ENCODE data around the gene STK26.
A peak's percentile ranks its signal among the peaks of the same experiment; 100 is the strongest.
"Not testable (repeated sequence)": the region's sequence is repeated elsewhere in the genome, so short reads cannot be mapped to it uniquely, and the experiment has no call there.

STK26 gene

DNA sequence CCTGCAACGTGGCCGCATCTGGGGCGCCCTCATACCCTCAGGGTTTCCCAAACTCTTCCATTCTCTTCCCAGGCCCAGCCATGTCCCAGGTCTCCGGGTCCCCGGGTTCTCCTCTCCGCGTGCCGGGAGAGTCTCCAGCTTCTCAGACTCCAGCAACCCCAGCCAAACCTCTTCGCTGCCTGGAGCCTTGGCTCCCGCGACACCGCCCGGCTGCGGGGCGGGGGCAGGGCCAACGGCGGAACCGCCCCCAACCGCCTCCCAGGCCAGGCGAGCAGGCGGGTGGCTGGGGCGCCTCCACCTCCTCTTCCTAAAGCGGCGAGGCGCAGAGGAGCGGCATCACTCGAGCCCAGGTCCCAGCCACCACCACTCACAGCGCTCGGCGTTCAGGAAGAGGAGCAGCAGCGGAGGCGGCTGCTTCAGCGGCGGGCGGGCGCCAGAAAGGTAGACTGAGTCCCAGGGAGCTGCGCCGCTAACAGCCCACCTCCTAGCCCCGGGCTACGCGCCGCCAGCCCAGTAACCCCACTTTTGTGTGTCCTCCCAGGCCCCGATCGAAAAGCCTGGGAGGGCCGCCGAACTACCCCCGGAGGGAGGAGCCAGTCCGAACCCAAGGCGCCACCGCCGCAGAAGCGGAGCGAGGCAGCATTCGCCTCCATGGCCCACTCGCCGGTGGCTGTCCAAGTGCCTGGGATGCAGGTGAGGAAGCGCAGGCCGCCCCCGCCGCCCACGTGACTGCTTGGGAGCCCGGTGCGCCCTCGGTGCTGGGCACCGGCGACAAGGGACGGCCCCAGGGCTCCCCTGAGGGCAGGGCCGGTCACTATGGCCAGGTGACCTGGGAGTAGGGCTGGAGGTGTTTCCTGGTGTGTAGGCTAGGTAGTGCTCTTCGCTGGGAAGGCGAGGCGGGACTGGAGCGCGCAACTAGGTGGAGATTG, at the start of gene STK26:
STK26 (plus strand) TSS at position 336 of the 929 bp plus-strand sequence; CDS start at position 652, 316 bp downstream.
- peak; percentile 7 for DNase-seq

DNA sequence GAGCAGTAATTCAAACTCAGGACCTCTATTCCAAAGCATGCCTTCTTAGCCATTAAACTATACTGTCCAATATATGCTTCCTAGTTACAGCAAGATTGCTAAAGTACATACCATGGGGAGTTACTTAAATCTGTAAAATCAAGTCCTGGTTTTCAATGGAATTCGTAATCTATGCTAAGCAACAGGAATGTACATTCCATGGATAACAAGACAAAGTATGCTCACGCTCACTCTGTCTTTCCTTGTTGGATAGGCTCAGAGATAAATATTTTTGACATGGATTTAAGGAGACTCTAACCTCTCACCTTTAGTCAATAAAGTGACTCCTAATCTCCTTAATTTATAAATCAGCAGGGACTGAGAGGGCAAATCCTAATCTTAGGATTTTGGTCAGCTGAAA, 47.3 kb upstream of the STK26 start:
- no peak for DNase-seq

DNA sequence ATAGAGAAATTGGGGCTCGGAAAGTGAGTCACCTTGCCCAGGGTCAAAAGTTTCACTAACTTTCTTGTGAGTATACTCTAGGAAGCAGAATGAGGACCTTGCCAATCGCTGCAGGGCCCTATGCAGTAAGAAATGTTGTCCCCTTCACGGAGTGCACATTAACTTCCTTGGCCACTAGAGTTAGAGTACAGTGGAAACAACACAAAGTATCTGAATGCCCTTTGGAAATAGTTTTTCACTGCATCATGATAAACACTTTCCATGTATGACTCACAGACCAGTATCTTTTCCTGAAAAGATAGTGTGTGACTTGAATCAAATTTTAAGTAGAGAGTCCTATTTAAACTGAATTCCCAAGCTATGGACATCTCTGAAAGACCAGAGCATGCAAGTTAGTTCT, 45.5 kb upstream of the STK26 start:
- no peak for DNase-seq

DNA sequence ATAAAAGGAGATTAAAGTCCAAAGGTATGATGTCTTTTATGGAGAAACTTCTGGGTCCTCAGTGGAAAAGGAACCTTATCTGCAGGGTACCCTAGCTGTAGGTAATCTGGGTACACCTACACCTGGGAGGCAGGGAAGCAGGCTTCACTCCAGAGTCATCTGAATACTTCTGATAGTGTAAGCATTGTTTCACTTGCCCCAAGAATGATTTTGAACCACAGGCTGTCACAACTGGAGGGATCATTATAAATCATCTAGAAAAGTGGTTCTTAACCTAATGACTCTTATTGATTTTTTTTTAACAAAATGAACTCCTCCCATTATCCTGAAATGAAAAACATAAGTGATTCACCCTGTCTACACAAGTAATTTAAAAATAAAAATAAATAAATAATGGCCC, 44.0 kb upstream of the STK26 start:
- DNase-seq, result no peak

DNA sequence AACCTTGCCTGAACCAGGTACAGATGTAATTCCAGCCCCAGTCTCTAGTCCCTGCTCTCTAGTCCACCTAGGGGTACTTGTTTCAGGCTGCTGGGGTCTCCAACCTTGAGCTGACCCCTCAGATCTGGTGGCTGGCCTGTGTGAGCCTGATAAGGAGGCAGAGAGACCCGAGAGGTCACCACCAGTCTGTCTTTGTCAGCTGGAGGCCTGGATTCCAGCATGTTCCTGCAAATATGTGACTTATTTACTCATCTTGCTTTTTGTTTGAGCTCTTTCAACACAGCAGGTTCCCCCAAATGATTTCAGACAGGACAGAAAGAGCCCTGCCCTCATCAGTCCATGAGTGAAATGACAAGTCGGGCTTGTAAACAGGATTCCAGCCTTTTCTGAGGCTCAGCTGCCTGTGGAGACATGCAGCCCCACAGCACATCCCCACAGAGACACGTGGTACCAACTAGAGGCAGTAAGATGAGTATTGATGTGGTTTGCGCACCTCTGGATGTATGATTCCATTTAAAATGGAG, 37.5 kb upstream of the STK26 start:
- no peak for DNase-seq

DNA sequence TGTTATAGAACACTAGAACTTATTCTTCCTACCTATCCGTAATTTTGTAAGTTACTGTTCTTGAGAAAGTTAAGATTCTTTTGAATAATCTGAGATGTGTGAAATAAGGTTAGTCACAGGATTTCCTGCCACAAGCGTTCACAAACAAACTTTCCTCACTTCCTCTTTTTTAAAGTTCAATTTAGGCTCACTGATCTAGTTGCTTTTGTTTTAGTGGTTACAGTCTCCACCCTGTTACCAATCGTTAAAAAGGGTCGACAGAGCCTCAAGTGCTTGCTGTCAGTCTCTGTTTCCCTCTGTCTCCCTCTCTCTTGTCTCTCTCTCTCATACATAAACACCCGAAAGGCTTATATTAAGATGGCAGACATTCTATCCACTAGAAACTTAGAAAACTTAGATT, 35.9 kb upstream of the STK26 start:
- DNase-seq, result no peak

DNA sequence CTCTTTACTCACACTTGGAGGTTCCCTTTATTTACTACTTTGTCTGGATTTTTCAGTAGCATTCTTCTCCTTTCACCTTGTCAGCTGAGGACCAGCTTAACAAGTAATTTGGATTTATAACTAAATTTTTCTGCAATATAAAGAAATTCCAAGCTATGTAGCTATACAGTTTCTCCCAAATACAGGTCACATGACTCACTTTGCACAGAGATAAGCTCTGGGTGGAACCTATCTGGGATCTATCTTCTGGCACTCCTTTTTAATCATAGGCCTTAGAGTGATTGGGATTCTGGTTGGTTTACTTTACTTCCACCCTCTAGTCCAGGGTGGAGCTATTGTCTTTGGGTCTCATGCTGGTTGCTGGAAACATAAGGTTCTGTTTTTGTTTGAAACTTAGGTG, 34.9 kb upstream of the STK26 start:
- DNase-seq, result no peak

DNA sequence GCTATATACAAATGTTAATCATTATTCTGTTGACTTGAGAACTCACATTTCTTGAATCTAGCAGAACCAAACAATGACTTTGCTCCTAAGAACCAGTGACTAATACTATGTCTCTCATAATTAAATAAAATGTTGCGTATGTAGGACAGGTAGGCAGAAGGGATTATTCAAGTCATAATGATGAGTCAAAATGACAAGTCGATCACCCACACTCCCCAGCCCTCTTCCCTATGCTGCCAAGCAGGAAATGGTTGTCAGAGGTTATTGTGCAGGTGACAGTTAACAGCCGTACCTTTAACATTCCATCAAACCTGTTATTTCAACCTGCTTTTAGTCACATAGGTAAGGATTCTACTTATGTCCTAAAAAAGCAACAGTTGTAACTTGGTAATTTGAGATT, 22.0 kb upstream of the STK26 start:
- no peak for DNase-seq

DNA sequence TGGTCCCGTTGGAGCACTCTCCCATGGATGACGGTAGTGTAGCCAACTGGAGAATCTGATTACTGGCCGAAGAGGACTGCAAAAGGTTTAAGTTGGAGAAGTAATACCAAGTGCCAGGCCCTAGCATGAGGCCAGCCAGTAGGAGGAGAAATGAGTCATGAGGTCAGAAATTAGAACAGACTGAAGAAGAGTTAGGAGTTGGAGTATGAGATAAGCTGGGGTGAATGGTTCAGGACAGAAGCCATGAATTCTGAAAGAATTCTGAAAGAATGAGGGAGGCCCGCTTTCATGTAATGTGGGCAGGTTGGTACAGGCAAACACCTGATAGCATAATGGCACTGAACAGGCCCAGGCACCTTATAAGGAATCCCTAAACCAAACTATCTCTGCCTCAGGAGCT, 18.4 kb upstream of the STK26 start:
- no peak for DNase-seq

DNA sequence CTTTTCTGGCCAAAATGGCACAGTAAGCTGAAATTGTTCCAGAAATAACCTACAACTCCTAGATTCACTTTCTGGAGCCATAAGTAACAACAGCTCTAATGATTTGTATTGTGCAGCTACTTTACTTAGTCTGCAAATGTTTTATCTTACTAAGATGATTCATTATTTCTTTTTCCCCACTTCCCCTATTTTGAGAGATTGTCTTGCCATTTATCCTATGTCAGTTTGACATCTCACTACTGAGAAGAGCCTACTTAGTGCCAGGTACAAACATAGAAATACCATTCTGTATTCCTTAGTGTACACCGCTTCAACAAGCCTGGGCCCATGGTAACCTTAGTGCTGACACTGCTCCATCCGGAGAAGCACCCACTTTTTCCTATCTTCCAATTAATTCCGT, 13.8 kb upstream of the STK26 start:
- no peak for DNase-seq

DNA sequence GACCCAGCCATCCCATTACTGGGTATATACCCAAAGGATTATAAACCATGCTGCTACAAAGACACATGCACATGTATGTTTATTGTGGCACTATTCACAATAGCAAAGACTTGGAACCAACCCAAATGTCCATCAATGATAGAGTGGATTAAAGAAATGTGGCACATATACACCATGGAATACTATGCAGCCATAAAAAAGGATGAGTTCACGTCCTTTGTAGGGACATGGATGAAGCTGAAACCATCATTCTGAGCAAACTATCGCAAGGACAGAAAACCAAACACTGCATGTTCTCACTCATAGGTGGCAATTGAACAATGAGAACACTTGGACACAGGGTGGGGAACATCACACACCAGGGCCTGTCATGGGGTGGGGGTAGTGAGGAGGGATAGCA, 12.9 kb upstream of the STK26 start:
- DNase-seq, result not testable (repeated sequence)

DNA sequence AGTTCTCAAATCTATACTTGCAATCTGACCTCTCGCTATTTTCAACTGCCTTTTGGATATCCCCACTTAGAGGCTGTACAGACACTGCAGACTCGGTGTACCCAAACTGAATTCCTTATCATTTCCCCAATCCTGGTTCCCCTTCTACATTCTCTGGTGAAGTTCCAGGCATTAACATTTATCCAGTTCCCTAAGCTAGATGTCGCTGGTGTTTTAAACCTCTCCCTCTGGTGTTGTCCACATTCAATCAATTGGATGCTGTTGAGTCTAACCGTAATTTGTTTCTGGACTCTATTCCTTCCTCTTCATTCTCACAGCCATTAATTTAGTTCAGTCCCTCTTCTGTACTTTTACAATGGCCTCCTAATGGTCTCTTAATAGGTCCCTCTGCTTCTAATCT, 7.2 kb upstream of the STK26 start:
- DNase-seq, result no peak

DNA sequence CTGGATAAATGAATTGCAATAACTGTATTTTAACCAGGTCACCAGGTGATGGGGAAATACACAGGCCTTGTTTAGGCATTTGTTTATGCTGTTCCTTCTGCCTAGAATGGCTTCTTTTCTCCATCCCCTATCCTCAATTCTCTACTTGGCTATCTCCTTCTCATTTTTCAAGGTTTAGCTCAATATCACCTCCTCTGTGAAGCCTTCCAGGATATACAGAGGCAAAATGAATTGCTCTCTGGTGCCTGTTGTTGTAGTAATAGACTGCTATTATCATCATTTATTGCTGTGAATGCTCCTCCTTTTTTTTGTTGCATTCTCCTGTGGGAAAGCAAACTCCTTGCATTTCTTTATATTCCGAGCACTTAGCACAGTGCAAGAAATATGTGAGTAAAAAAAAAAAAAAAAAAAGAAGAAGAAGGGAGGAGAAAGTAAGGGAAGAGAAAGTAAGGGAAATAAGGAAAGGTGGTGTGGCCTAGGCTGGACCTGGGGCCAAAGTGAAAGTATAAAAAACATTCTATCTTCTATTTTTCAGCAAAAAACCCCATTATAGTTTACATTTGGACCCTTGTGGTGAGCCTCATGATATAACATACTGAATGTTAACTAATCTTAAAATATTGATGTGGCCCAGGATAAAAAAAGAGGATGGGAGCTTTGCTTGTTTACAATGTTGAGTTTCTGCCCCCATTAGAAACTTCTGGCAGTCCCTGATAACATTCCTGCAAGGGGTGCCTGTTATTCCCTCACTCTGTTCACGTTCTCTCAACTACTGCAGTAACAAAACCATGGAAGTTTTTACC, 6.3 kb upstream of the STK26 start:
- DNase-seq, result no peak

DNA sequence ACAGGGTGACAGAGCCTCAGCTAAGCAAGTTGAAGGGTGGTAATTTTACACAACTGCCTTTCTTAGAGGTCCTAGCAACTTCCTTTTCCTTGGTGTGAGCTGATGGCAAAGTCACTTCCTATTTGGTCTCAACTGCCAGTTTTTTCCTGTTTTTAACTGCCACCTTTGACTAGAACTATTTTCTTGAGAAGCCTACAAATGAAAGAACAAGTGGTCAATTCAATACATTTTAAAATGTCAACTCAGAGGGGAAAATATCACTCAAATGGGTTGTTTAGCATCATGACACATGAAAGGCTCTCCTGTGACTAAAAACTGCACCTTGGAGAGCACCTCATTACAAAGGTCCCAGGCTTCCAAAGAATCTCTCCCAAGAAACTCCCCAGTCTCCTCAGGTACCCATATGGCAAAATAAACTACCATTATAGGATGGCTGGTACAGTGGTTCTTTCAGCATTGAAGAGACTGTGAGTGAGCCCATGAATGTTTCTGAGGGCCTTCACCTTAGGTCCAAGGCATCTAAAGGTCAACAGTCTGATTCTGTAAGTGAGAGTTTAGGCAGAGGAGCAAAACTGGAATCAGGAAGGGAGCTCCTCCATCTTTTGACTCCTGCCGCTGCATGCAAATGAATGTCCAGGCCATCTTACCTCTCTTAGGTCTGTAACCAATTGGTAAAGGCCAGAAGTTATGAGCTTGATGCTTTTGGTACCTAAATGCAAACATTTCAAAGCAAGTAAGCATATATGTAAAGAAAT, 5.5 kb upstream of the STK26 start:
- no peak for DNase-seq

DNA sequence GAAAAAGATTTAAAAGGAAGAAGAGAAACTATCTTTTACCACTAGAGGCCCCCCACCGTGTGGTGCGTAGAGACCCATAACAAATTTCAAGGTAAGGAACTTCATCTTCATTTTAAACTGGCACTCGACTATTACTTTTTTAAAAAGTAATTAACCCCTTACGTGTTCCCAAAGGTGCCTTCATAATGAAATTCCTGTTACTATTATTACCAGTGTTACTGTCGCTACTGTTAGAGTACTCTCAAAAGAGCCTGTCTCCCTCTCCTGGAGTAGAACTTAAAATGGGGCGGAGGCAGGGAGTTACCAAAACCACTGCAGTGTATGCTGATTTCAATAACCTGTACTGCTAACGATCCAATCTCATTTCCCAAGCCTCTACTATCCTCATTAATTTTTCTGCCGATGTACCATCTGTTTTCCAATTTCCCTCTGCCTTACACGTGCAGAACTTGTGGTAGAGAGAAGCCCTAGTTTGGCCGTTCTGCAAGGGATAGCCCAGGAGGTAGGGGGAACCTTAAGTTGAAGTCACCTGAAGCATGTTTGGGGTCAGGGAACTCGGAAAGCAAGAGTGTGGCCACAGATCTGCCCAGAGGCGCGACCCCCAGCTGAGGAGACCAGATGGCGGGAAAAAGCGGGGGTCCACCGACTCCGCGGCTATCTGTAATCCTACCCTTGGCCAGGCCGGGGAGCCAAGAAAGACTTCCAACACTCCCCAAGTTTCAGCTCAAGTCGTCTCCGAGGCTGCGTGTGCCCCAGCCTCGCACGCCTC, 720 bp upstream of the STK26 start:
- DNase-seq, result no peak

DNA sequence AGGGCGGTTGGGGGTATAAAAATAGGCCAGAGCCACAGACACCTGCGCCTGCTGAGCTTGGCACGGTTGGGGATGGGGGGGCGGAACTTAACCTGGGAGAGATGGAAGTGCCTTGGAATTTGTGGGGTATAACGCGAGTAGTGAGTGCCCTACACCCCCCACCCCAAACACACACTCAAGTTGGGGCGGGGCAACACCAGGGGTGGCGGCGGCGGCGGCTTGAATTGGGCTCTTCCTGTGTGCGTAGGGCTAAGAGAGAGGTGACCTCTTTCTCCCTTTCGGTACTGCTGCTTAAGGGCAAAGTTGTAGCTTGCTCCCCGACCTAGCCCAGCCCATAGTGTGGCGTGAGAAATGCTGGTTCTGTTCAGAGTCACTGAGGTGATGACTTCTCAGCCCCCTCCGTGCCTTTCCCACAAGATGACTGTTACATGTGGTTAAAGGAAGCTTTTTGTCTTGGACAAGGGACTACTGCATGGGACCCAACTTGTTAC, 839 bp downstream of the STK26 start:
- no peak for DNase-seq

DNA sequence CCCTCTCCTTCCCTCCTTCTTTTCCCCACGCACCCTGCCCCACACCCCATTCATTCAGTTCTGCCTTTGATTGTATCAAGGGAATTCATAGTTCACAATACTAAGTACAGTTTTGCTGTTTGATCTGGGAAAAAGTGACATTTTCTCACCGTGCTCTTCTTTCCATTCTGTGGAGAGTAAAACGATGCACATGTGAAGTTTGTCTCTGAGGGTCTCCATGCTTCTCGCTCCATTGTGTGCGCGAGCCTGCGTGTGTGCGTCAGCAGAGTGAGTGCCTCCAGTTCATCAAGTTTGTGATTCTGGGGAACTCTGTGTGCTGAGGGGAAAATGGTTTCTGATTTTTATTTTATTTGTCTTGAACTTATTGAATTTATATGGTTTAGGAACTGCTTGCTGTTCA, 1.9 kb downstream of the STK26 start:
- DNase-seq, result no peak

DNA sequence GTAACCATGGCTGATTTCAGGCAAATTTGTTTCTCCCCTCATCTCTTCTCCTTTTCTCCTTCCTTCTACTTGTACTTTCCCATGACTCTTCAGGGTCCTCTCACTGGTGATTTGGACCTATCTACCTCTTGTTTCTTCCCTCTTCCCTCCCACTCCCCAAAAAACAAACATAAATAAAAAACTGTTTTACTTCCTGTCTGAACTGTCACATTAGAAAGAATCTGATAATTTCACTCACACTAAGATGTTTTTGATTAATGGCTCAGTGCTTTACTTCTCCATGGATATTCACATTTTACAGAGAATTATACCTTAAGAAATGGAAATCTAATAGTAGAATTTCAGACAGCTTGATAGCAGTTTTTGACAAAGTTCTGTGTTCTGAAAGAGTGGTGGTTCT, 7.2 kb downstream of the STK26 start:
- no peak for DNase-seq

DNA sequence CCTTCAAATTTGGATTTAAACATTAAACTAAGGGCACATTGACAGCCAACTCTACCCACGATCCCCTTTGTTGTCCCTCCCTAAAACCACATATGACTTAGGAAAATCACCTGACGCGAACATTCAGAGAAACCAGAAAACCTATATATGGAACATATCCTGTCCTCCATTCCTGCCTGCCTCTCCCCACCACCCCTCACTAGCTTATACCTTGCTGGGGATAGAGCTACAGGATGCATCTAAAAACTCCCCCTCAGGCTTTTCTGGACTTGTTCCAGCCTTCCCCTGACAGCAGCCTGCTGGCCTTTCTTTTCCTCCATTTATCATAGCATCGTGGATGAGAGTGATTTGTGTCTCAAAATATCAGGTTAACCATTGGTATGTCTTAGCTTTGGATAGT, 8.8 kb downstream of the STK26 start:
- DNase-seq, result no peak

DNA sequence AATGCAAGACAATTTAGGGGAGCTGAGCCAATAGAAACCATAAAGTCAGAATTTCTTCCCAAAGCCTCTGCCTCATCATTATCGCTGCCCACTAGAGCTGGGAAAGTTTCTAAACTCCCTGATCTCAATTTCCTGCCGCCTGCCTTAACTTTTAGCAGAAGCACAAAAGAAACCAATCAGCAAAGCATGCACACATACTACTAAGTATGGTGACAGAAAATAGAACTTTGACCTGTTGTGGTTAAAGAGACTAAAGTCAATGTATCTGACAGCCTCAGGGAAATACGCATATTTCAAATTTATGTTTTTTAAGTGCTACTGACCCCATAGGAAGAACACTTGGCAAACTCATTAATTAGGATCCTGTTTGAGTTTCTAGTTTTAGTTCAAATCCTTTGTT, 10.1 kb downstream of the STK26 start:
- no peak for DNase-seq

DNA sequence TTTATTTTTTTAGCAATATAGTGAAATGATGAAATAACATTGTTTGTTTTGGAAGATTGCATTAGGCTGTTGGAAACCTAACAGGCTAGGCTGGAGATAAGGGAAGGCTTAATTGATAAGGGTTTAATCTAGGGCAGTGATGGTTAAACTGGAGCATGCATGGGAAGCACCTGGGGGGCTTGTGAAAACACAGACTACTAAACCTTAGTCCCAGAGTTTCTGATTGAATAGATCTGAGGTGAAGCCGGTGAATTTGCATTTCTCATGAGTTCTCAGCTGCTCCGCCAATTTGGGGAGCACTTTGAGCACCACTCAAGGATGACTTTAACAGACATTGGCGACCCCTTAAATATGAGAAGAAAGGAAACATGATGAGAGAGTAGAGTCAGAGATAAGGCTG, 11.5 kb downstream of the STK26 start:
- DNase-seq, result no peak

DNA sequence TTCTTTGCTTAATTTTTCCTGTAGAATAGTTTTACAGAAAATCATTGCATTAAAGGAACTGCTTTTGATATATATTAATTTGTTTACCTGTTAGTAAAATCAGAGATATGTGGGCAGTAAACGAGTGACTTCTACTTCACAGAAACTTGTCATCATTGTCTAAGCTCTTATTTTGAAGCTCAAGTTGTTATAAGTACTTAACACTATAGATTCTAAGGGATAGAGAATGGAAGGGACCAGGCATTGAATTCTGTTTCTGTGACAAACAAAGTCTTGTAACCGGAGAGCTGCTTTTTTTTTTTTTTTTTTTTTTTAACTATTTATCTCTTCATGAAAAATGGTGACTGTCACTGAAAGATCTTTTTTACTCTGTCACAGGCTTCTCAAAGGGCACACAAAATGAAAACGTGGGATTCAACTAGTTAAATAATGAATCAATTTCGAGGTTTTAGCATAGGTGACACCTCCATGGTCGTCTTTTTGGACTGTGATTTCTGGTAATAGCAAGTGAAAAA, 14.4 kb downstream of the STK26 start:
- no peak for DNase-seq
